K562 (cell line): ENCODE measurements around the gene USH2A. TPM values are rescaled to one million over a fixed set of nuclear protein-coding genes. Genes with fewer than 3 reads are reported as not detected.

Experiments
- ATAC-seq: fragments of 200-7000 bp; cut with Tn5 transposase; 3 replicates; pipeline ENCODE4 v1.9.1; 2020; ENCODE audit warnings: moderate library complexity
- BruUV-seq: library from RNA; stranded (reverse); fragments of 400-500 nt; replicated peaks from 2 replicates; lab custom pipeline; 2021; lab: Mats Ljungman, UMichigan
- CTCF ChIA-PET: fragments of 300-600 bp; formaldehyde crosslinking; extraction: SDS; loops from one replicate; lab custom pipeline; 2021; ENCODE audit warnings: low intra/inter-chr PET ratio; lab: Yijun Ruan, JAX
- POLR2A ChIA-PET: fragments of 300-600, 350-650 bp; sonication (Branson Sonifier 250); formaldehyde crosslinking; extraction: SDS; loops from one replicate; lab custom pipeline; 2021; ENCODE audit warnings: antibody characterized with exemption, inconsistent platforms; lab: Yijun Ruan, JAX
- DNase-seq, 4 experiments: peaks; one replicate each; pipeline versions ENCODE4 v3.0.0 to v3.0.0-alpha.2; 2011 to 2018; ENCODE audit warnings: low spot score in 3 of 4, mixed read lengths in 3 of 4; ENCODE audit errors: extremely low read depth in 1 of 4
- FAIRE-seq: peaks from 2 replicates; lab custom pipeline; 2011; peaks lifted over from hg19 to GRCh38; lab: Jason Lieb, UNC
- H2AFZ ChIP-seq: 2 replicates; pipeline ENCODE4 v1.6.0; 2011; ENCODE audit warnings: low read depth, low read length, control low read depth, inconsistent platforms
- H3K27ac ChIP-seq: fragments of 200-600 bp; 3 replicates; pipeline ENCODE4 v1.8.0; 2011; ENCODE audit warnings: low read depth, mild to moderate bottlenecking, control low read depth, inconsistent platforms, low read length, moderate library complexity, mixed read lengths; ENCODE audit errors: extremely low read depth
- H3K27me3 ChIP-seq, 2 experiments: fragments of 300-600 bp in 1 of 2; 2 replicates in 1 of 2; 3 replicates in 1 of 2; pipeline versions ENCODE4 v1.6.0 to v1.8.0; 2011; ENCODE audit warnings: inconsistent platforms in 2 of 2, low read length in 2 of 2, mild to moderate bottlenecking in 1 of 2, mixed read lengths in 1 of 2, moderate library complexity in 1 of 2; ENCODE audit not compliant: control insufficient read depth in 2 of 2, insufficient read depth in 2 of 2
- H3K36me3 ChIP-seq: fragments of 300-600 bp; 3 replicates; pipeline ENCODE4 v1.8.0; 2011; ENCODE audit warnings: mild to moderate bottlenecking, low read length, inconsistent platforms; ENCODE audit not compliant: control insufficient read depth, insufficient read depth
- H3K4me1 ChIP-seq, 2 experiments: fragments of 200-600 bp in 1 of 2; replicated peaks in 1 of 2; 2 replicates in 1 of 2; 3 replicates in 1 of 2; pipeline versions ENCODE4 v1.5.1 to v1.8.0; 2011; ENCODE audit warnings: inconsistent platforms in 2 of 2, low read length in 2 of 2, mild to moderate bottlenecking in 1 of 2, mixed read lengths in 1 of 2, moderate library complexity in 1 of 2; ENCODE audit not compliant: control insufficient read depth in 2 of 2, insufficient read depth in 2 of 2
- H3K4me2 ChIP-seq: 2 replicates; pipeline ENCODE4 v1.6.1; 2011; ENCODE audit warnings: low read length, control low read depth, inconsistent platforms, mixed read lengths; ENCODE audit not compliant: insufficient read depth
- H3K4me3 ChIP-seq: fragments of 200-600 bp; sonication (generic), shearing (Covaris generic); 2 replicates; pipeline ENCODE4 v1.5.1; 2016; ENCODE audit warnings: control low read depth, inconsistent platforms
- H3K79me2 ChIP-seq: fragments of 200-600 bp; 3 replicates; pipeline ENCODE4 v1.8.0; 2011; ENCODE audit warnings: low read length, inconsistent platforms; ENCODE audit not compliant: control insufficient read depth, insufficient read depth
- H3K9ac ChIP-seq, 2 experiments: 2 replicates each; pipeline versions ENCODE4 v1.6.0 to v1.6.1; 2011; ENCODE audit warnings: low read depth in 2 of 2, low read length in 2 of 2, control low read depth in 1 of 2, inconsistent platforms in 1 of 2, mild to moderate bottlenecking in 1 of 2, mixed read lengths in 1 of 2; ENCODE audit not compliant: insufficient read depth in 1 of 2
- H3K9me1 ChIP-seq: one replicate; pipeline ENCODE4 v1.6.0; 2011; ENCODE audit warnings: inconsistent platforms, mild to moderate bottlenecking, low read length, moderate library complexity; ENCODE audit not compliant: control insufficient read depth, insufficient read depth
- H3K9me3 ChIP-seq: replicated peaks from 2 replicates; pipeline ENCODE4 v1.5.1; 2011; ENCODE audit warnings: low read depth, low read length, inconsistent platforms; ENCODE audit not compliant: control insufficient read depth, insufficient read depth
- H4K20me1 ChIP-seq: replicated peaks from 2 replicates; pipeline ENCODE4 v1.6.1; 2011; ENCODE audit warnings: low read length, inconsistent platforms, mixed read lengths; ENCODE audit not compliant: control insufficient read depth, insufficient read depth
- CAMTA2 ChIP-seq: fragments of 250-450 bp; sonication (Bioruptor Pico); conservative IDR thresholded peaks from 2 replicates; pipeline ENCODE4 v1.5.1; 2022
- CCAR2 ChIP-seq: fragments of 200-400 bp; formaldehyde crosslinking; IDR thresholded peaks from 2 replicates; pipeline ENCODE4 v1.6.1; 2017; ENCODE audit warnings: mild to moderate bottlenecking, low read depth, low read length
- EHMT2 ChIP-seq: fragments of 450-650 bp; IDR thresholded peaks from 2 replicates; pipeline ENCODE4 v1.6.1; 2018; ENCODE audit warnings: antibody characterized with exemption
- HLTF ChIP-seq: fragments of 450-650 bp; IDR thresholded peaks from 2 replicates; pipeline ENCODE4 v1.6.1; 2016
- KAT8 ChIP-seq: fragments of 450-650 bp; IDR thresholded peaks from 2 replicates; pipeline ENCODE4 v1.6.1; 2016; ENCODE audit warnings: low read depth, mild to moderate bottlenecking
- MAFG ChIP-seq: fragments of 450-650 bp; conservative IDR thresholded peaks from 2 replicates; pipeline ENCODE4 v1.6.1; 2016; ENCODE audit warnings: missing genetic modification characterization, missing compliant biosample characterization
- MCM7 ChIP-seq, 2 experiments: fragments of 450-650 bp; IDR thresholded peaks; 2 replicates each; pipeline ENCODE4 v1.6.1; 2016 to 2018
- ZNF311 ChIP-seq: fragments of 250-450 bp; sonication (Bioruptor Pico); IDR thresholded peaks from 2 replicates; pipeline ENCODE4 v1.4.0; 2020; ENCODE audit warnings: mild to moderate bottlenecking, moderate library complexity
- ZNF584 ChIP-seq: fragments of 200-800 bp; sonication (Bioruptor generic); IDR thresholded peaks from 2 replicates; pipeline ENCODE4 v1.6.1; 2016; ENCODE audit warnings: low read depth, mild to moderate bottlenecking, missing genetic modification characterization, missing compliant biosample characterization
- ZNF695 ChIP-seq: fragments of 450-650 bp; formaldehyde crosslinking; IDR thresholded peaks from 2 replicates; pipeline ENCODE4 v1.4.0; 2020; ENCODE audit warnings: mild to moderate bottlenecking, moderate library complexity
- ZNF75A ChIP-seq: fragments of 450-650 bp; formaldehyde crosslinking; IDR thresholded peaks from 2 replicates; pipeline ENCODE4 v1.4.0; 2020; ENCODE audit warnings: mild to moderate bottlenecking
- ZNF780A ChIP-seq: fragments of 250-450 bp; sonication (Bioruptor Pico); IDR thresholded peaks from 2 replicates; pipeline ENCODE4 v1.5.0; 2021; ENCODE audit warnings: mild to moderate bottlenecking
- WGBS: fragments of 100-300 bp; shearing (Covaris generic); methylation state at CpG from one replicate; pipeline ENCODE4 v1.1.6; 2016; ENCODE audit warnings: low coverage, mixed read lengths; ENCODE audit not compliant: insufficient coverage; ENCODE audit errors: missing lambda C conversion rate; 5-methylcytosine and 5-hydroxymethylcytosine counted together
- in situ Hi-C: fragments of 300-500 bp; cut with MboI; formaldehyde crosslinking; loops from 4 replicates; pipeline ENCODE4 v1.15.0; 2018; ENCODE audit warnings: inconsistent platforms, mixed read lengths
- intact Hi-C: fragments of 100-400 bp; cut with micrococcal nuclease; formaldehyde crosslinking; loops from 2 replicates; pipeline ENCODE4 v1.14.2; 2022
- polyA plus RNA-seq, 8 experiments: library from polyadenylated mRNA; depleted of rRNA in 4 of 8; stranded (reverse) in 5 of 8; unstranded in 3 of 8; fragments of >200 nt; fragmentation: Nextera tagmentation in 2 of 8; fragmentation: Illumina TruSeq in 1 of 8; extraction: Ambion mirVana in 2 of 8; extraction: Trizol in 1 of 8; gene quantifications; 2 replicates each; pipeline versions ENCODE4 v1.2.1 to v1.2.3, GENCODE V29; 2011 to 2014; ENCODE audit warnings: inconsistent platforms in 1 of 8, missing spikeins in 1 of 8
- total RNA-seq, 7 experiments: library from RNA; depleted of rRNA in 6 of 7; stranded (reverse); fragments of >200 nt in 6 of 7; fragmentation: Illumina TruSeq in 2 of 7; extraction: Trizol in 2 of 7; gene quantifications; 2 replicates each; pipeline versions ENCODE4 v1.2.1 to v1.2.3, GENCODE V29; 2011 to 2021; ENCODE audit warnings: low replicate concordance in 1 of 7
- TF ChIP-seq, protein P1 (sequence below): fragments of 450-650 bp; formaldehyde crosslinking; IDR thresholded peaks from 2 replicates; pipeline ENCODE4 v1.4.0; 2020; ENCODE audit warnings: mild to moderate bottlenecking, mixed read lengths
- TF ChIP-seq, protein P2 (sequence below): fragments of 450-650 bp; formaldehyde crosslinking; IDR thresholded peaks from 2 replicates; pipeline ENCODE4 v1.4.0; 2020; ENCODE audit warnings: mild to moderate bottlenecking
- TF ChIP-seq, protein P3 (sequence below), 3 experiments: fragments of 200-800 bp in 1 of 3; fragments of 250-450 bp in 1 of 3; fragments of 450-650 bp in 1 of 3; sonication (Bioruptor Pico) in 1 of 3; sonication (Bioruptor generic) in 1 of 3; formaldehyde crosslinking in 1 of 3; IDR thresholded peaks; 2 replicates each; pipeline versions ENCODE4 v1.6.1 to v1.8.0; 2016 to 2022; ENCODE audit warnings: mild to moderate bottlenecking in 2 of 3, missing genetic modification characterization in 2 of 3, missing compliant biosample characterization in 1 of 3, moderate library complexity in 1 of 3

Gene USH2A
- total and polyA plus RNA-seq, 9 of the 15 experiments (the other 6 are each of a cell fraction or from before 2014, with no cell fraction given) = under 0.01 TPM; not detected in 7

DNA sequence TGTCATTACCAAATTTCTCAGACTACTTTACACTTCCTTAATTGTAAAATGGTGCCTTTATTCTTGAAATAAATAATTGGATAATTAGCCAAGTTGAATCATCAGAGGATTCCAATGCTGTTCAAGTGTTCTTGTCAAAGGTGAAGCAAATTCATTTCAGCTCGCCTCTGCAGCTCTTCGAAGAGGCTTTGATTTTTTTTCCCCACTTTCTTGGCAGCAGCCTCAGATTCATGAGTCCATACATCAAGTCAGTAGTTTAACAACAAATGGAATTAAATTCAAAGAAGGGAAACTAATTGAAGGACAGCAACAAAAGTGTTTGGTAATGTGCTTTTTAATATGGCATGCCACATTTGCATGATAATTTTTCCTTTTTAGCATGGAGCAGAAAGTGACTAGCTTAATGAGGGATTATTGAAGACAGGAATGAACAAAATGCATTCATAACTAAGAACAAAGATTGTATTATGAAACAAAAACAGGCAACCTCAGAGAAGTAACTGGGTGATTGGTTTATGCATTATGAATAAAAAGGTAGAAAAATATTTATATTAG, 239.0 kb downstream of the USH2A start (continued):
- TF ChIP-seq, protein P1, sequence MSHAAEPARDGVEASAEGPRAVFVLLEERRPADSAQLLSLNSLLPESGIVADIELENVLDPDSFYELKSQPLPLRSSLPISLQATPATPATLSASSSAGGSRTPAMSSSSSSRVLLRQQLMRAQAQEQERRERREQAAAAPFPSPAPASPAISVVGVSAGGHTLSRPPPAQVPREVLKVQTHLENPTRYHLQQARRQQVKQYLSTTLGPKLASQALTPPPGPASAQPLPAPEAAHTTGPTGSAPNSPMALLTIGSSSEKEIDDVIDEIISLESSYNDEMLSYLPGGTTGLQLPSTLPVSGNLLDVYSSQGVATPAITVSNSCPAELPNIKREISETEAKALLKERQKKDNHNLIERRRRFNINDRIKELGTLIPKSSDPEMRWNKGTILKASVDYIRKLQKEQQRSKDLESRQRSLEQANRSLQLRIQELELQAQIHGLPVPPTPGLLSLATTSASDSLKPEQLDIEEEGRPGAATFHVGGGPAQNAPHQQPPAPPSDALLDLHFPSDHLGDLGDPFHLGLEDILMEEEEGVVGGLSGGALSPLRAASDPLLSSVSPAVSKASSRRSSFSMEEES (CRISPR knock-in tag) = no peak
- TF ChIP-seq ZNF75A (CRISPR knock-in tag) = no peak
- TF ChIP-seq, all 486 proteins: peak for 0

DNA sequence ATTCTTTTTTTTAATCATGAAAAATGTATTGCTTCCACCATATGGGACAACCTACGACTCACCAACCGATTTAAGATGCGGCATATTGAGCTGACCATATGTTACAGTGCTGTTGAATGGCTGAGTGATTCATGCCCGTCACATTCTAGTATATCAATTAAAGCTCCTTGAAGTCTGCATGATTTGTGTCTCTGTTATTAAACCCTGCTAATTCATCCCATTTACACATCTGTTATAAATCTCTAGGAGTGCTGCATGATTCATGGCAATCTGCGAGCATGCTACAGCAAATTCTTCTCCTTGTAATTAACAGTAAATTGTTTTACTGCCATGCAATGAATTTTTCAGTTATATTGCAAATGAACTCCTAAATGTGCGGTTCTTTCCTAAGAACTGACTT, 239.8 kb downstream of the USH2A start:
- POLR2A ChIA-PET = no interaction called here
- in situ Hi-C loops = no loop called here
- TF ChIP-seq, protein P2, sequence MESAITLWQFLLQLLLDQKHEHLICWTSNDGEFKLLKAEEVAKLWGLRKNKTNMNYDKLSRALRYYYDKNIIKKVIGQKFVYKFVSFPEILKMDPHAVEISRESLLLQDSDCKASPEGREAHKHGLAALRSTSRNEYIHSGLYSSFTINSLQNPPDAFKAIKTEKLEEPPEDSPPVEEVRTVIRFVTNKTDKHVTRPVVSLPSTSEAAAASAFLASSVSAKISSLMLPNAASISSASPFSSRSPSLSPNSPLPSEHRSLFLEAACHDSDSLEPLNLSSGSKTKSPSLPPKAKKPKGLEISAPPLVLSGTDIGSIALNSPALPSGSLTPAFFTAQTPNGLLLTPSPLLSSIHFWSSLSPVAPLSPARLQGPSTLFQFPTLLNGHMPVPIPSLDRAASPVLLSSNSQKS (CRISPR knock-in tag) = no peak
- TF ChIP-seq EHMT2 = no peak
- no peak for TF ChIP-seq MAFG (tag)
- no peak for TF ChIP-seq ZNF584 (CRISPR knock-in tag)
- TF ChIP-seq CCAR2 = no peak
- TF ChIP-seq KAT8 = no peak
- TF ChIP-seq HLTF = no peak
- TF ChIP-seq ZNF695 (CRISPR knock-in tag) = no peak
- TF ChIP-seq, protein P3, sequence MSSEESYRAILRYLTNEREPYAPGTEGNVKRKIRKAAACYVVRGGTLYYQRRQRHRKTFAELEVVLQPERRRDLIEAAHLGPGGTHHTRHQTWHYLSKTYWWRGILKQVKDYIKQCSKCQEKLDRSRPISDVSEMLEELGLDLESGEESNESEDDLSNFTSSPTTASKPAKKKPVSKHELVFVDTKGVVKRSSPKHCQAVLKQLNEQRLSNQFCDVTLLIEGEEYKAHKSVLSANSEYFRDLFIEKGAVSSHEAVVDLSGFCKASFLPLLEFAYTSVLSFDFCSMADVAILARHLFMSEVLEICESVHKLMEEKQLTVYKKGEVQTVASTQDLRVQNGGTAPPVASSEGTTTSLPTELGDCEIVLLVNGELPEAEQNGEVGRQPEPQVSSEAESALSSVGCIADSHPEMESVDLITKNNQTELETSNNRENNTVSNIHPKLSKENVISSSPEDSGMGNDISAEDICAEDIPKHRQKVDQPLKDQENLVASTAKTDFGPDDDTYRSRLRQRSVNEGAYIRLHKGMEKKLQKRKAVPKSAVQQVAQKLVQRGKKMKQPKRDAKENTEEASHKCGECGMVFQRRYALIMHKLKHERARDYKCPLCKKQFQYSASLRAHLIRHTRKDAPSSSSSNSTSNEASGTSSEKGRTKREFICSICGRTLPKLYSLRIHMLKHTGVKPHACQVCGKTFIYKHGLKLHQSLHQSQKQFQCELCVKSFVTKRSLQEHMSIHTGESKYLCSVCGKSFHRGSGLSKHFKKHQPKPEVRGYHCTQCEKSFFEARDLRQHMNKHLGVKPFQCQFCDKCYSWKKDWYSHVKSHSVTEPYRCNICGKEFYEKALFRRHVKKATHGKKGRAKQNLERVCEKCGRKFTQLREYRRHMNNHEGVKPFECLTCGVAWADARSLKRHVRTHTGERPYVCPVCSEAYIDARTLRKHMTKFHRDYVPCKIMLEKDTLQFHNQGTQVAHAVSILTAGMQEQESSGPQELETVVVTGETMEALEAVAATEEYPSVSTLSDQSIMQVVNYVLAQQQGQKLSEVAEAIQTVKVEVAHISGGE (CRISPR knock-in tag; IDR thresholded peaks at IDR 0.05) = no peak
- no peak for TF ChIP-seq ZNF311 (CRISPR knock-in tag)
- TF ChIP-seq CAMTA2 (CRISPR knock-in tag) = no peak
- no peak for TF ChIP-seq ZNF780A
- no peak for TF ChIP-seq MCM7 (IDR thresholded peaks at IDR 0.05)

More for the DNA sequence above, 239.8 kb downstream of the USH2A start:
- Histone ChIP-seq H3K9me3 (no peaks in the 10 kb centered on the region; the same call in 1 of the 2 replicates), H3K4me2 (no peak overlapping the region), H3K79me2 (no peaks in the 10 kb centered on the region), H3K9me1 (no peaks in the 10 kb centered on the region), H3K4me3 (no peak overlapping the region), H3K27ac (no peak overlapping the region), H2AFZ (no peak overlapping the region), H3K36me3 (no peaks in the 10 kb centered on the region), H3K9ac (no peak overlapping the region), H3K4me1 (no peaks in the 10 kb centered on the region), H3K27me3 (no peaks in the 10 kb centered on the region), H4K20me1 (no peaks in the 10 kb centered on the region)
- intact Hi-C loops = no loop called here
- no peak for ATAC-seq
- 0% methylated on average over 6 of the region's 6 CpGs for WGBS
- CTCF ChIA-PET = no interaction called here
- no peak for FAIRE-seq
- BruUV-seq = no TSS peak
- DNase-seq = no peak
